SJCRH30 (cell line): Measurements from ENCODE around the gene FKBP8. TPM values are rescaled to one million over a fixed set of nuclear protein-coding genes. Genes with fewer than 3 reads are reported as not detected.
A peak's percentile ranks its signal among the peaks of the same experiment; 100 is the strongest.
"Not testable (repeated sequence)": the region's sequence is repeated elsewhere in the genome, so short reads cannot be mapped to it uniquely, and the experiment has no call there.

Source experiments
- DNase-seq, 2 experiments: peaks; one replicate each; pipeline ENCODE4 v3.0.0-alpha.2; 2015 to 2020
- H3K27ac ChIP-seq: fragments of 250-450 bp; sonication (Bioruptor Pico); 2 replicates; pipeline ENCODE4 v1.5.1; 2020; ENCODE audit warnings: mild to moderate bottlenecking, moderate library complexity
- H3K27me3 ChIP-seq: fragments of 250-450 bp; sonication (Bioruptor Pico); 2 replicates; pipeline ENCODE4 v1.5.1; 2020; ENCODE audit warnings: mild to moderate bottlenecking, moderate library complexity
- H3K36me3 ChIP-seq: fragments of 250-450 bp; sonication (Bioruptor Pico); 2 replicates; pipeline ENCODE4 v1.5.1; 2020; ENCODE audit warnings: mild to moderate bottlenecking, moderate library complexity
- H3K4me1 ChIP-seq: fragments of 250-450 bp; sonication (Bioruptor Pico); 2 replicates; pipeline ENCODE4 v1.5.1; 2020; ENCODE audit warnings: mild to moderate bottlenecking, moderate library complexity
- H3K4me3 ChIP-seq: fragments of 250-450 bp; sonication (Bioruptor Pico); 2 replicates; pipeline ENCODE4 v1.5.1; 2020; ENCODE audit warnings: mild to moderate bottlenecking, moderate library complexity
- H3K9me3 ChIP-seq: fragments of 250-450 bp; sonication (Bioruptor Pico); replicated peaks from 2 replicates; pipeline ENCODE4 v1.5.1; 2020; ENCODE audit warnings: mild to moderate bottlenecking, moderate library complexity
- total RNA-seq: library from RNA; depleted of rRNA; stranded (reverse); fragments of >200 nt; shearing (Covaris generic); gene quantifications from 2 replicates; pipeline ENCODE4 v1.2.3, GENCODE V29; 2014

The FKBP8 gene
- total RNA-seq, 1 experiment from 2014 or later = 86.8 TPM

GRCh38 chr19:18541258-18541991 lies 1.9 kb downstream of the FKBP8 start:
- DNase-seq = no peak
- Histone ChIP-seq H3K36me3 (0 out of 2 replicates have a peak, but pooled peaks cover 2% of the 10 kb centered on the region), H3K4me3 (no peak overlapping the region)

GRCh38 chr19:18540200-18540599 lies 3.2 kb downstream of the FKBP8 start:
- H3K9me3 ChIP-seq, H3K27ac ChIP-seq, H3K36me3 ChIP-seq, H3K27me3 ChIP-seq, DNase-seq, H3K4me1 ChIP-seq, H3K4me3 ChIP-seq: not testable (repeated sequence)

More at GRCh38 chr19:18541258-18541991, 1.9 kb downstream of the FKBP8 start:
- no peaks in the 10 kb centered on the region for H3K27me3 ChIP-seq
- 0 out of 2 replicates have a peak, but pooled peaks cover 5% of the 10 kb centered on the region for H3K4me1 ChIP-seq
- no peaks in the 10 kb centered on the region for H3K9me3 ChIP-seq
- H3K27ac ChIP-seq = no peak overlapping the region

GRCh38 chr19:18539372-18539771 lies 4.0 kb downstream of the FKBP8 start:
- Histone ChIP-seq H3K4me3 (no peak overlapping the region), H3K36me3 (peaks cover 5% of the 10 kb centered on the region; the same call in 1 of the 2 replicates), H3K4me1 (0 out of 2 replicates have a peak, but pooled peaks cover 5% of the 10 kb centered on the region), H3K9me3 (no peaks in the 10 kb centered on the region), H3K27me3 (no peaks in the 10 kb centered on the region), H3K27ac (no peak overlapping the region)
- no peak for DNase-seq

- Histone ChIP-seq H3K36me3 (peaks cover 5% of the 10 kb centered on the region; the same call in 1 of the 2 replicates), H3K4me3 (no peak overlapping the region), H3K27ac (no peak overlapping the region), H3K9me3 (no peaks in the 10 kb centered on the region), H3K27me3 (no peaks in the 10 kb centered on the region), H3K4me1 (0 out of 2 replicates have a peak, but pooled peaks cover 2% of the 10 kb centered on the region)
- no peak for DNase-seq
Observed at GRCh38 chr19:18538115-18538514, 5.3 kb downstream of the FKBP8 start.

GRCh38 chr19:18537431-18537830 lies 5.9 kb downstream of the FKBP8 start:
- H3K36me3 ChIP-seq = peaks cover 8% of the 10 kb centered on the region; the same call in 1 of the 2 replicates
- no peak for DNase-seq
- no peak overlapping the region for H3K4me3 ChIP-seq
- H3K9me3 ChIP-seq = no peaks in the 10 kb centered on the region
- H3K27ac ChIP-seq = no peak overlapping the region
- H3K27me3 ChIP-seq = no peaks in the 10 kb centered on the region
- 0 out of 2 replicates have a peak, but pooled peaks cover under 1% of the 10 kb centered on the region for H3K4me1 ChIP-seq

- Histone ChIP-seq H3K27me3 (no peaks in the 10 kb centered on the region), H3K9me3 (no peaks in the 10 kb centered on the region), H3K4me1 (no peaks in the 10 kb centered on the region), H3K27ac (no peak overlapping the region), H3K4me3 (no peak overlapping the region), H3K36me3 (peaks cover 8% of the 10 kb centered on the region; the same call in 1 of the 2 replicates)
- no peak for DNase-seq
Observed at GRCh38 chr19:18536475-18536874, 6.9 kb downstream of the FKBP8 start.

- no peaks in the 10 kb centered on the region for H3K27me3 ChIP-seq
- H3K36me3 ChIP-seq = peaks cover 6% of the 10 kb centered on the region; the same call in 1 of the 2 replicates
- no peak for DNase-seq
- no peak overlapping the region for H3K27ac ChIP-seq
- no peaks in the 10 kb centered on the region for H3K9me3 ChIP-seq
- no peak overlapping the region for H3K4me3 ChIP-seq
- no peaks in the 10 kb centered on the region for H3K4me1 ChIP-seq
Observed at GRCh38 chr19:18533058-18533457, 10.3 kb downstream of the FKBP8 start.

GRCh38 chr19:18532168-18532890 lies 11.0 kb downstream of the FKBP8 start:
- Histone ChIP-seq H3K4me3 (no peak overlapping the region), H3K27ac (no peak overlapping the region), H3K27me3 (no peaks in the 10 kb centered on the region), H3K4me1 (no peaks in the 10 kb centered on the region), H3K9me3 (no peaks in the 10 kb centered on the region), H3K36me3 (peaks cover 6% of the 10 kb centered on the region; the same call in 1 of the 2 replicates)
- DNase-seq = no peak

- H3K4me3 ChIP-seq = no peak overlapping the region
- H3K4me1 ChIP-seq = no peaks in the 10 kb centered on the region
- H3K36me3 ChIP-seq = peaks cover 6% of the 10 kb centered on the region; the same call in 1 of the 2 replicates
- no peaks in the 10 kb centered on the region for H3K27me3 ChIP-seq
- no peak for DNase-seq
- no peak overlapping the region for H3K27ac ChIP-seq
- no peaks in the 10 kb centered on the region for H3K9me3 ChIP-seq
Observed at GRCh38 chr19:18531485-18531884, 11.9 kb downstream of the FKBP8 start.

- Histone ChIP-seq H3K36me3 (peaks cover 3% of the 10 kb centered on the region; the same call in 1 of the 2 replicates), H3K4me1 (no peaks in the 10 kb centered on the region), H3K9me3 (no peaks in the 10 kb centered on the region), H3K27ac (no peak overlapping the region), H3K4me3 (no peak overlapping the region), H3K27me3 (no peaks in the 10 kb centered on the region)
- no peak for DNase-seq
Observed at GRCh38 chr19:18529782-18530181, 13.6 kb downstream of the FKBP8 start.

GRCh38 chr19:18526316-18526715 lies 17.1 kb downstream of the FKBP8 start:
- Histone ChIP-seq H3K9me3 (no peaks in the 10 kb centered on the region), H3K27me3 (no peaks in the 10 kb centered on the region), H3K27ac (no peak overlapping the region), H3K4me1 (no peaks in the 10 kb centered on the region), H3K4me3 (no peak overlapping the region), H3K36me3 (no peaks in the 10 kb centered on the region)
- no peak for DNase-seq

- Histone ChIP-seq H3K27me3 (no peaks in the 10 kb centered on the region), H3K36me3 (no peaks in the 10 kb centered on the region), H3K27ac (no peak overlapping the region), H3K4me3 (no peak overlapping the region), H3K4me1 (peaks cover 3% of the 10 kb centered on the region; the same call in 1 of the 2 replicates), H3K9me3 (no peaks in the 10 kb centered on the region)
- no peak for DNase-seq
Observed at GRCh38 chr19:18523841-18524240, 19.5 kb downstream of the FKBP8 start.

- H3K4me3 ChIP-seq, H3K9me3 ChIP-seq, DNase-seq, H3K36me3 ChIP-seq, H3K4me1 ChIP-seq, H3K27me3 ChIP-seq, H3K27ac ChIP-seq: not testable (repeated sequence)
Observed at GRCh38 chr19:18522862-18523440, 20.4 kb downstream of the FKBP8 start.

GRCh38 chr19:18522124-18522861 lies 21.1 kb downstream of the FKBP8 start:
- Histone ChIP-seq H3K36me3 (no peaks in the 10 kb centered on the region), H3K9me3 (no peaks in the 10 kb centered on the region), H3K27ac (no peak overlapping the region), H3K27me3 (no peaks in the 10 kb centered on the region), H3K4me3 (peak overlapping the region; percentile 79), H3K4me1 (peaks cover 3% of the 10 kb centered on the region; the same call in 1 of the 2 replicates)
- DNase-seq = peak; percentile 100
